ENCODE data around the gene APBA1.

Gene APBA1

GRCh38 chr9:69474821-69475220, 197.3 kb downstream of the APBA1 start:
- TF ChIP-seq TAF1 (IDR thresholded peaks at IDR 0.05; ENCODE audit: borderline replicate concordance, insufficient read depth, low read length) = no peak
- TF ChIP-seq FOXP2 (optimal IDR thresholded peaks at IDR 0.05; ENCODE audit: borderline replicate concordance, extremely low read depth, extremely low read length, insufficient read depth) = no peak
- TF ChIP-seq SIN3A (IDR thresholded peaks at IDR 0.05; ENCODE audit: borderline replicate concordance, insufficient read depth, low read length) = no peak
- TF ChIP-seq POLR2AphosphoS5 (IDR thresholded peaks at IDR 0.05; ENCODE audit: low read depth, low read length) = no peak
- TF ChIP-seq REST (IDR thresholded peaks at IDR 0.05; ENCODE audit: insufficient read depth in 1 of 2, low read depth in 2 of 2, low read length in 2 of 2) = no peak

DNA sequence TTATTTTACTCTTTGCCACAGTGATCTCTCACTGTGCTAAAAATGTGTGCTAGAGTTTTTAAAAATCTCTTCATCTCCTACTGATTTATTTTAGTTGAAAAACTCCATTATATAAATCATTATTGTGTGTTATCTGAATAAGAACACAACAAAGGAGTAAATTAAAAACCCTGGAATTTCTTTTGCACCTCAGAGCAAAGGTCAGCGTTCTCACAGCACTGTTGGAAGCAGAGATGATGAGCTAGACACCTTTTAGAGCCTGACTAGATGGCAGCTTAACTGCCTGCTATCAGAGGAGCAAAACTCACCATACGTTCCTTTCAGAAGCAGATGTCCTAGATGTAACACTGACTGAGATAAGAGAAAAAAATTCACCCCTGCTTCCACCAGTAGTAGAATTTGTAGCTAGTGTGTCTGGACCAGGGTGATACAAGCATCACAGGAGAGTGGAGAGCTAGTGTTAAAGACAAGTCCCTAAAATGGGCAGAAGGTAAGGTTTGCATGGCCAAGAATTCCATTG, 200.0 kb downstream of the APBA1 start:
- TF ChIP-seq REST (IDR thresholded peaks at IDR 0.05; ENCODE audit: insufficient read depth in 1 of 2, low read depth in 2 of 2, low read length in 2 of 2) (no peak), TAF1 (IDR thresholded peaks at IDR 0.05; ENCODE audit: borderline replicate concordance, insufficient read depth, low read length) (no peak), FOXP2 (optimal IDR thresholded peaks at IDR 0.05; ENCODE audit: borderline replicate concordance, extremely low read depth, extremely low read length, insufficient read depth) (no peak), SIN3A (IDR thresholded peaks at IDR 0.05; ENCODE audit: borderline replicate concordance, insufficient read depth, low read length) (no peak), POLR2AphosphoS5 (IDR thresholded peaks at IDR 0.05; ENCODE audit: low read depth, low read length) (no peak)

GRCh38 chr9:69471433-69471832, 200.7 kb downstream of the APBA1 start:
- TF ChIP-seq TAF1 (IDR thresholded peaks at IDR 0.05; ENCODE audit: borderline replicate concordance, insufficient read depth, low read length) = no peak
- no peak for TF ChIP-seq SIN3A (IDR thresholded peaks at IDR 0.05; ENCODE audit: borderline replicate concordance, insufficient read depth, low read length)
- no peak for TF ChIP-seq POLR2AphosphoS5 (IDR thresholded peaks at IDR 0.05; ENCODE audit: low read depth, low read length)
- TF ChIP-seq FOXP2 (optimal IDR thresholded peaks at IDR 0.05; ENCODE audit: borderline replicate concordance, extremely low read depth, extremely low read length, insufficient read depth) = no peak
- no peak for TF ChIP-seq REST (IDR thresholded peaks at IDR 0.05; ENCODE audit: insufficient read depth in 1 of 2, low read depth in 2 of 2, low read length in 2 of 2)

DNA sequence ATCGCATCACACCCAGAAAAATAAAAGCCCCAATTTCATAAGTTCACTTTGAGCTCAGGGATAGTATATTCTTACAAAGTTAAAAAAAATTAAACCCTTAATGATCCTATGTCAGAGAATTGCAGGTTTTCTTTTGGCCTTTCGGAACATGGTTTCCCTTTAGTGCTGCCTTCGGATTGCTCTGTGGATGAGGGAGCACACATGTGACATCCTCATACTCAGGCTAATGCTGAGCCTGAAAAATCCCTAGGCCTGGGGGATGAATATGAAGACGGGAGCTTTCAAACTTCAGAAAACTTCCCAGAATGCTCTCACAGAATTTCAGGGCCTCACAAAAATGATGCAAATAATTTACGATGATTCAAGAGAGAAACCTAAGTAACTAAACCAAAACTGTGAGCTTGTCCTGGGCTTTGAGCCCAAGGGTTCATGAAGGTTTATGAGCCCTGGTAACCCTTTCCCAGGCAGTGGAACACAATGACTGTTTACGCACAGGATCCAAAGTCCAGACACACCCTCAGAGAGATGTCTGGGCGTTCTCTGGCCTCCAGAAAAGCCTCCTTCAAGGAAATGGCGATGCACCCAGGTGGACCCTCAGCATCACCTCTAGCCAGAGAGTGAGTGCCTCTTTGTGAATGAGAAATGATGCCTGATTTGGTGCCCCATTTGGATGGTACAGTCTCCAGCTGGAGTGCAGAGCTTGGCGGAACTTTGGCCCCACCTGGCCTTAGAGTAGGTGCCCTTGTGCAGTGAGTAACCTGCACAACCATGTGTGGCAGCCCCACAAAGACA, 201.8 kb downstream of the APBA1 start:
- TF ChIP-seq POLR2AphosphoS5 (IDR thresholded peaks at IDR 0.05; ENCODE audit: low read depth, low read length) (no peak), SIN3A (IDR thresholded peaks at IDR 0.05; ENCODE audit: borderline replicate concordance, insufficient read depth, low read length) (no peak), REST (IDR thresholded peaks at IDR 0.05; ENCODE audit: insufficient read depth in 1 of 2, low read depth in 2 of 2, low read length in 2 of 2) (no peak), FOXP2 (optimal IDR thresholded peaks at IDR 0.05; ENCODE audit: borderline replicate concordance, extremely low read depth, extremely low read length, insufficient read depth) (no peak), TAF1 (IDR thresholded peaks at IDR 0.05; ENCODE audit: borderline replicate concordance, insufficient read depth, low read length) (no peak)

All from PFSK-1 (cell line).